GM18870 (cell line): Measurements from ENCODE around the gene TUBGCP5.
"Not testable (repeated sequence)": the region's sequence is repeated elsewhere in the genome, so short reads cannot be mapped to it uniquely, and the experiment has no call there.

Experiments
- ATAC-seq: cut with Tn5 transposase; IDR thresholded peaks from one replicate; pipeline ENCODE4 v1.9.1; 2021; ENCODE audit warnings: moderate library complexity; ENCODE audit not compliant: unreplicated experiment

TUBGCP5 gene

DNA sequence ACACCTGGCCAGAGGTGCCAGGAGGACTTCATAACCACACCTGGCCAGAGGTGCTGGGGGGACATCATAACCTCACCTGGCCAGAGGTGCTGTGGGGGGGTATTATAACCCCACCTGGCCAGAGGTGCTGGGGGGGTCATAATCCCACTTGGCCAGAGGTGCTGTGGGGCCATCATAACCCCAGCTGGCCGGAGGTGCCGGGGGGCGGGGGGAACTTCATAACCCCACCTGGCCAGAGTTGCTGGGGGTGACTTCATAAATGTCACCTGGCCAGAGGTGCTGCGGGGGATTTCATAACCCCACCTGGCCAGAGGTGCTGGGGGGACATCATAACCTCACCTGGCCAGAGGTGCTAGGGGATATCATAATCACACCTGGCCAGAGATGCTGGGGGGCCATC lies 4.2 kb upstream of the TUBGCP5 start:
- not testable (repeated sequence) for ATAC-seq

DNA sequence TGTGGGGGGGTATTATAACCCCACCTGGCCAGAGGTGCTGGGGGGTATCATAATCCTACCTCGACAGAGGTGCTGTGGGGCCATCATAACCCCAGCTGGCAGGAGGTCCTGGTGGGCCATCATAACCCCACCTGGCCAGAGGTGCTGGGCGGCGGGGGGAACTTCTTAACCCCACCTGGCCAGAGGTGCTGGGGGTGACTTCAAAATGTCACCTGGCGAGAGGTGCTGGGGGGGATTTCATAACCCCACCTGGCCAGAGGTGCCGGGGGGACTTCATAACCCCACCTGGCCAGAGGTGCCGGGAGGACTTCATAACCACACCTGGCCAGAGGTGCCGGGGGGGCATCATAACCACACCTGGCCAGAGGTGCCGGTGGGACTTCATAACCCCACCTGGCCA lies 2.4 kb upstream of the TUBGCP5 start:
- not testable (repeated sequence) for ATAC-seq

DNA sequence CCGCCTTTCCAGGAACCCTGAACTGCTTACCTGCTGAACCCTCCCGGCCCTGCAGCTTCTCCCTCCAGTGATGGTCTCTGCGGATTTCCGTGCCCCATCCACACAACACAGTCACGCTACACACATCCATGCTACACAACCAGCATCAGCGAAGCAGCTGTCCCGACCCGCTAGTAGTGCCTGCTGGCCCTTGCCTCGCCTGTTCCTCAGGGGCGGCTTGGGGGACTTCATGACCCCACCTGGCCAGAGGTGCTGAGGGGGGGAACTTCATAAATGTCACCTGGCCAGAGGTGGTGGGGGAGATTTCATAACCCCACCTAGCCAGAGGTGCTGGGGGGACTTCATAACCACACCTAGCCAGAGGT lies 530 bp upstream of the TUBGCP5 start:
- no peak for ATAC-seq

DNA sequence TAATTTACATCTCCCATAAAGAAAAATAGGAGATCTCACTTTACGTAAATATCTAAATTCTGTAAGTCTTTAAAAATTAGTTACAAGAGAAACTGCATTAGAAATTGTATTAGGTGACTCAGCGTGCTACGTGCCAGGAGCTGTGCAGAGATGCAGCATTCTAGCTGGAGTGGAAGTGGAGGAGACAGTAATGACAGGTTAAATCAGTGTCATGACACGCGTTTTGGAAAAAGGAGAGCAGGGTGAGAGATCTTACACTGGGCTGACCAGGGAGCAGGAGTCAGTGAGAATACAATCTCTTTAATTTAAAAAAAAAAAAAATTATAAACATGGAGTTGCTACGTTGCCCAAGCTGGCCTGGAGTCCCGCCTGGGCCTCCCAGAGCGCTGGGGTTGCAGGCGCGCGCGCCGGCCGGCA lies 635 bp downstream of the TUBGCP5 start:
- peak; percentile 26 for ATAC-seq

DNA sequence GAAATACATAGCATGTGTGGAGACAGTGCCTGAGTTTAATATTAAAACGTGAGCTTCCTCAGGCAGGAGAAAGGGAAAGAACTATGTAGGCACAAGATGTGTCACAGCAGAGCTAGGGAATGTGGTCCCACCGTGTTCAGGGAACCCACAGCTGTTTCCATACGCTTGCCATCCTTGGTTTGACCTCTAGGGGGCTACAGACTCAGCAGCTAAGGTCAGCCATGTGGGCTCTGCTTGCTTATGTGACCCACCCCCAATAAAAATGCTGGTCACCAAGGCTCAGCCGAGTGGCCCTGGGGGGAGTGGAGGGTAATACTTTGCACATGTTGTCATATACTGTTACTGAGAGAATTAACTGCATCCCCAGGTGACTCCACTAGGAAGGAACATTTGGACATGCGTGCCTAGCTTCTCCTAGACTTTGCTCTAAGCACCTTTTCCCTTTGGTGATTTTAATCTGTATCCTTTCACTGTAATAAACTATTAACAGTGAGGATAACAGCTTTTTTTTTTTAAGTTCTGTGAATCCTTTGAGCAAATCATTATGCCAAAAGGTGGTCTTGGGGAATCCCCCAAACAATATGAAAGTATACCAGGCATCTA lies 3.3 kb downstream of the TUBGCP5 start:
- no peak for ATAC-seq

DNA sequence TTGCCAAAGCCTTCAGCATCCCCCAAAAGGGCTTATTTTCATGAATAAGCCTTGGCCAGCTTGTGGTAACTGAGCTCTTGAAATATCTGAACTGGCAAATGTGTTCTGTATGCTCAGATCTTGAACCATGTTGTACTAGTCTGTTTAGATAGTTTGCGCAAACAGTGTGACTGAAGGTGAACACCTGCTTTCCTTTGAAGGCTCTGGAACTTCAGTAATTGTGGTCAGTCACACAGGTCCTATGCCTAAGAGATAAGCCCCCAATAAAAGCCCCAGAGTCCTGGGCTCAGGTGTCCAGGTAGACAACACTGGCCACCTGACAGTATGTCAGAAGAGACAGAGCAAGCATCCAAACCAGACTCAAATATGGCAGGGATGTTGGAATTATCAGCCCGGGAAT lies 5.4 kb downstream of the TUBGCP5 start:
- ATAC-seq: no peak

DNA sequence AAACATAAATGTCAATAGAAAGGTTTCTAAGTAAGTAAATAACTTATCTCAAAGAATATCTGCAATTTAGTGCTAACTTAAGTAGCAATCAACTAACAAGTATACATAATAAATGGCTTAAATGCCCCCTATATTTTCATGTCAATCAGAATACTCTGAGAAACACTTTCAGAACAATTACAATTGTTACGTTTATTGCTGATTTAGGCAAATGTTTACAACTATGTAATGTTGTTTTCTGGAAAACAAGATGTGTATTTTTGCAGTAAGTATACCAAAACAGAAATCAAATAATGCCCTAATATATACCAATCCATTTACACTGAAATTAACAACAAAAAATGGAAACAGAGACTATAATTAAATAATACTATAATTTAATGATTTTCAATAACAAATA lies 13.2 kb downstream of the TUBGCP5 start:
- no peak for ATAC-seq

DNA sequence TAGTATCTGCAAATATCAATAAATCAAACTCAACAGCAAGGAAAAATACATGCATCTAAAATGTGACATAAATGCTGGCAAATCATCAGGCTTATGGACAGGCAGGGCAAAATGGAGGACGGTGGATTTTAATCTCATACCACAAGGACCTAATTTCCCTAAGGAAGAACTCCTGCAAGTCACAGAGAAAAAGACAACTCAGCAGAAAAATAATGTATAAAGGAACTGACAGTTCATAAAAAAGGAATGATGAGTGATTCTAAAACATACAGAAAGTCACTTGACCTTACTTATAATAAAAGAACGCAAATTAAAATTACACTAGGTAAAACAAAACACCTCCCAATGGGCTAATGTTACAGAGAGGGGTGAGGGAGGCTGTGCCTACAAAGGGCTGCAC lies 17.2 kb downstream of the TUBGCP5 start:
- no peak for ATAC-seq

DNA sequence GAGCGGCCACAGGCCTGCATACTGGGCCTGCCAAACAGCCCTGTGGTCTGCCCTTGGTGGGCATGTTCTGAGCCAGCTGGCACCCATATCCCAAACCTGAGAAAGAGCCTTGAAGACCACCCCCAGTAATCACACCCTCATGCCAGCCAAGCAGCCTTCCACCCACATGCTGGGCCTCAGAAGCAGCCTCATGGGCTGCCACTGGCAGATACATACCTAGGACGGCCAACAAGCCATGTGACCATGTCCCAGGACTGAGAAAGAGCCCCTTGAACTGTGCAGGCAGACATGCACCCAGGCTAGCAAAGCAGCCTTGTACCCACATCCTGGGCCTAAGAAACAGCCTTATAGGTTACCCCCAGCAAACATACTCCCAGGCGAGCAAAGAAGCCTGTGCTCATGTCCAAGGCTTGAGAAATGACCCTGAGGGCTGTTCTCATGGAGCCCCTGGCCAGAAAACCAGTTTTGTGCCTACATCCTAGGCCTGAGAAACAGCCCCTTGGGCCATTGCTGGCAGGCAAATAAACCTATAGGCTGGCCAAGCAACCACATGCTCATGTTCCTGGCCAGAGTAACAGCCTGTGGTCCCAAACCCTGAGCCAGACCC lies 24.9 kb downstream of the TUBGCP5 start:
- no peak for ATAC-seq

DNA sequence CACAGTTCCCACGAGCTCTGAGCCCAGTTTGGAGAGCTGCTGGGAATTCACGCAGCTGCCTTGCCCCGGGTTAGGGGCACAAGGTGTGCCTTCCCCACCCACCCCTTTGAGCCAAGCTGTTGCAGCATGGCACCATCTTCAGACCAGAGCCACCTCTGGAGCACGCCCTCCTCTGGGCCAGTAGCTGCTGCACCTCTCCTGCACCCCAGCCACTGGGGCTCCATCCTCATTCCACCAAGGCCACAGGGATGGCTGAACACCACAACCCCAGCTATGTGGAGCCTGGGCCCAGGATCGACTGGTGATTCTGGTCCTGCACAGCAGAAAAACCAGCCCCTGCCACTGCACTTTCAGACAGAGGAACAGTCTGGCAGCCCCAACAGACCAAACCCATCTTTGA lies 25.7 kb downstream of the TUBGCP5 start:
- ATAC-seq: no peak

DNA sequence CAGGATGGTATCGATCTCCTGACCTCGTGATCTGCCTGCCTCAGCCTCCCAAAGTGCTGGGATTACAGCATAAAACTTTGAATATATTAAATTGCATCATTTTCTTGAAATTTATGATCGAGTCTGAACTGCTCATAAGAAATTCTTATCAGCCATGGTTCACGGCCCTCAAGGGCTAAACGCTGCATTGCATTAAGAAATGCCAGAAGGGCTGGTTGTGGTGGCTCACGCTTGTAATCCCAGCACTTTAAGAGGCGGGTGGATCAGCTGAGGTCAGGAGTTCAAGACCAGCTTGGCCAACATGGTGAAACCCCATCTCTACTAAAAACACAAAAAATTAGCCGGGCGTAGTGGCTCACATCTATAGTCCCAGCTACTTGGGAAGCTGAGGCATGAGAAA lies 26.8 kb downstream of the TUBGCP5 start:
- ATAC-seq: not testable (repeated sequence)

DNA sequence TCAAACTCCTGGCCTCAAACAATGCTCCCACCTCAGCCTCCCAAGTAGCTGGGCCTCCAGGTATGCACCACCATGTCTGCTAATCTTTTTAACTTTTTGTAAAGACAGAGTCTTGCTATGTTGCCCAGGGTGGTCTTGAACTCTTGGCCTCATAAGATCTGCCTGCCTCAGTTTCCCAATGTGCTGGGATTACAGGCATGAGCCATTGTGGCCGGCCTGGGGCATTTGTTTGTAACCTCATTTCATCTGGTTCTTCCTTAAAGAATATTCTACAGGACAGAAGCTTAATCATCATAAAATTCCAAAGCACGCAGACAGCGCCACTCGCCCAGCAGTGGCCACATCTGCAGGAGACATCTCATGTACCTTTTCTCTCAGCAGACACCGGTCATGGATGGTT lies 35.6 kb downstream of the TUBGCP5 start:
- no peak for ATAC-seq

DNA sequence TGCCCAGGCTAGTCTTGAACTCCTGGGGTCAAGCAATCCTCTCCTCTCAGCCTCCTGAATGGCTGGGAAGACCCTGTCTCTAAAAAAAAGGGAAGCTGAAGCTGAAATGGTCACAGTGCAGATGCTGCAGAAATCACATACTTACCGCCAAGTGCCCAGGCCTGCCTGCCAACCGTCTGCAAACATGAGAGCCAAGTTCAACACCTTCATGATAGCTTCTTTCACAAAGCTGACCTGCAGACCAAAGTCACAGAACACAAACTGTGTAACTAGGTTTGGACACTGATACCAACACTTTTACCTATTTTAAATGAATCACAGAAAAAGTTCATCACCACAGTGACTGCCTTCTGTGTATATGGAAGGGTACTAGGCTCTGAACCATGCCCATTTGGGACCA lies 36.4 kb downstream of the TUBGCP5 start:
- no peak for ATAC-seq

DNA sequence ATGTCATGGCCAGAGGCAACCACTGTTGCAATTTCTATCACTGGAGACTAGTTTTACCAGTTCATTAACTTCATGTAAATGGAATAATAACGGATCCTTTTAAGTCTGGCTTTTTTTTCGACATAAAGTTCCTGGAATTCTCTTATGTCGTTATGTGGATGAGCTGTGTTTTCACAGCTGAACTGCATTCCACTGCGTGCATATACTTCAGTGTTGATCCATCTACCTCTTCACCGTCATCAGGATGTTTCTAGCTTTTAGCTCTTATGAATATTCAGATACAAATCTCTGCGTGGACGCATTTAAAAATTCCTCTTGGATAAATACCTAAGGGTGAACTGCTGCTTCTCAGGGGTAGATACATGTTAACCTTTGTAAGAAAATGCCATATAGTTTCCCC lies 43.6 kb downstream of the TUBGCP5 start:
- ATAC-seq: no peak

DNA sequence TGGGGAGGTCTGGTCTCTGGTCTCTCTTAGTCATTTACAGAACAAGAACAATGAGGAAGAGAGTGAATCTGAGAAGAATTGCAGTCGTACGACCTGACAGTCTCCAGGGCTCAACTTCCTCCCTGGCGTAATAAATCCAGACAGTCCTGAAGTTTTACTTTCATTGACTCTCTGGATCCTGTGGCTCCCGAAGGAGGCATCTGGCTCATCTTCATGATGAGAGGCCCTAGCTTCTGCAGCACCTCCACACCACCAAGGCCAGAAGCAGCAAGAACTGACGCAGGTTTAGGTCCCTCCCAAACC lies 47.4 kb downstream of the TUBGCP5 start:
- ATAC-seq: no peak

DNA sequence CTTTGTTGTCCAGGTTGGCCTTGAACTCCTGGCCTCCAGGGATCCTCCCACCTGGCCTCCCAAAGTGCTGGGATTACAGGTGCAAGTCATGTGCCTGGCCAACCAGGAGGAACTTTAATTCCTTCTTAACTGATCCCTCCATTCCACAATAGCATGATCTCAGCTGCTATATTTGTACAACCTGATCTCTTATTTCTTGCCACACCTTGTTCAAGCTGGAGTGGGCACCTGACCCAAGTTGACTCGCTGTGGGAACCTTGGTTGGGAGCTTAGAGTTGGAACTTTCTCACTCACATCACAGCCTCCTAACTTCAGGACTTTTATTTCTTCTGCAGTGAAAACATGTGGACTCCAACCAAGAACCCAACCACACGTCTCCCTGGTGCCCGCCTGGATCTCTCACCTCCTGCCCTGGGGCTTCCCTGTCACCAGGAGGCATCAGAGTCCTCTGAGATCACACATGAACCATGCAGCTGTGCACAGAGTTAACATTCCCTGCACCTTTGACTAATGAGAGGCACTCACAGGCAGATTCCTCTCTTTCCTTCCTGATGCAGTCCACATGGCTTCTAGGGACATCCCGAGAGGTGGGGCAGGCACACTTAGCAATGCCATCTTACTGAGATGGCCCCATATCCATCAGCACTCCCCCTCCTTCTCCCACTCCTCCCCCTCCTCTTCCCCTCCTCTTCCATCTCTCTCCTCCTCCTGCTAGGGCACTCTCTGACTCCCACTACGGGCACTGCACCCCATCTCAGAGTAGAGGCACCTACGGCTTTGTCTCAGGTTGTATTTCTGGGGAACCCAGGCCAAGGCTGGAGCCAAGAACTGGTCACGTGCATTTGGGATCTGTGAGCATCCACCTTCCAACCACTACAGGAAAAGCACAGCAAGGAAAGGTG lies 49.5 kb downstream of the TUBGCP5 start:
- no peak for ATAC-seq

DNA sequence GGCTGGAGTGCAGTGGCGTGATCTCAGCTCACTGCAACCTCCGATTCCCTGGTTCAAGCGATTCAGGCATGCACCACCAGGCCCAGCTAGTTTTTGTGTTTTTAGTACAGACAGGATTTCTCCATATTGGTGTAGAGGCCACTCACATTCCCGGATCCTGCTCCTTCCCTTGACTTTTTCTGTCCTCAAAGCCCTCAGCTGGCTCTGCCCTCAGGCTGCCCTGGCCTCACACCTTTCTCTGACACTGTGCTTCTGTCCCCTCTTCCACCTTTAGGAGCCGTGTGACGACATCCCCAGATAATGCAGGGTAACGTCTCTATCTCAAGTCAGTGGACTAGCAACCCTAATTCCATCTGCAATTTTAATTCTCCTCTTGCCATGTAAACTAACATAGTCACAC lies 50.6 kb downstream of the TUBGCP5 start:
- ATAC-seq: no peak

DNA sequence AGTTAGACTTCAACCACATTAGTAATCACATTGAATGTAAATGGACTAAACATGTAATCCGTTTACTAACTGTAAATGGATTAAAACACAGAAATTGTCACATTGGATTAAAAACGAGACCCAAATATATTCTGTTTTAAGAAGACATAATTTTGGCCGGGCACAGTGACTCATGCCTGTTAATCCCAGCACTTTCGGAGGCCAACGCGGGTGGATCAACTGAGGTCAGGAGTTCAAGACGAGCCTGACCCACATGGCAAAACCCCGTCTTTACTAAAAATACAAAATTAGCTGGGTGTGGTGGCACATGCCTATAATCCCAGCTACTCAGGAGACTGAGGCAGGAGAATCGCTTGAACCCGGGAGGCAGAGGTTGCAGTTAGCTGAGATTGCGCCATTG lies 57.4 kb downstream of the TUBGCP5 start:
- not testable (repeated sequence) for ATAC-seq

DNA sequence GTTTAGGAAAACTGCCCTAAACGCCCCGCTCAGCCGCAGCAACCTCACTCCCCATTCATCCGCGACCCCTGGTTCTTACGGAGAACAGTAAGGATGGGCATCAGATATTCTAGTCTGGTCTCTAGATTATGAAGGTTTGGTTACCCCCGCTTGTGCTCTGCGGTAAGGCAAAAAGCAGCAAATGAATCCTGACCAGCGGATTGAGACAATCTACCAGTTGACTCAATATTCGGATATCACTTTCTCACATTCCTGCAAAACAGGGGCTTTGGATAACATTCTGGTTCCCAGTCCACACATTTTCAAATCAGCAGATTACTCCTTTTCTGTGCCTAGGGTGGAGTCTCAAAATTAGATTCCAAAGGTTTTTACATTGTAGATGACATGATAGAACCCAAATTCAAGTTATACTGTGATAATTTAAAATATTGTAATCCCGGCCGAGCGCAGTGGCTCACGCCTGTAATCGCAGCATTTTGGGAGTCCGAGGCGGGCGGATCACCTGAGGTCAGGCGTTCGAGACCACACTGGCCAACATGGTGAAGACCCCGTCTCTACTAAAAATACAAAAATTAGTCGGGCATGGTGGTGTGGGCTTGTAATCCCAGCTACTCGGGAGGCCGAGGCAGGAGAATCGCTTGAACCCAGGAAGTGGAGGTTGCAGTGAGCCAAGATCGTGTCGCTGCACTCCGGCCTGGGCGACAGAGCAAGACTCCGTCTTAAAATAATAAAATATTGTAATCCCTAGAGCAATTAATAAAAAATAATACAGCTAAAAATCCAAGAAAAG lies 58.1 kb downstream of the TUBGCP5 start:
- no peak for ATAC-seq

DNA sequence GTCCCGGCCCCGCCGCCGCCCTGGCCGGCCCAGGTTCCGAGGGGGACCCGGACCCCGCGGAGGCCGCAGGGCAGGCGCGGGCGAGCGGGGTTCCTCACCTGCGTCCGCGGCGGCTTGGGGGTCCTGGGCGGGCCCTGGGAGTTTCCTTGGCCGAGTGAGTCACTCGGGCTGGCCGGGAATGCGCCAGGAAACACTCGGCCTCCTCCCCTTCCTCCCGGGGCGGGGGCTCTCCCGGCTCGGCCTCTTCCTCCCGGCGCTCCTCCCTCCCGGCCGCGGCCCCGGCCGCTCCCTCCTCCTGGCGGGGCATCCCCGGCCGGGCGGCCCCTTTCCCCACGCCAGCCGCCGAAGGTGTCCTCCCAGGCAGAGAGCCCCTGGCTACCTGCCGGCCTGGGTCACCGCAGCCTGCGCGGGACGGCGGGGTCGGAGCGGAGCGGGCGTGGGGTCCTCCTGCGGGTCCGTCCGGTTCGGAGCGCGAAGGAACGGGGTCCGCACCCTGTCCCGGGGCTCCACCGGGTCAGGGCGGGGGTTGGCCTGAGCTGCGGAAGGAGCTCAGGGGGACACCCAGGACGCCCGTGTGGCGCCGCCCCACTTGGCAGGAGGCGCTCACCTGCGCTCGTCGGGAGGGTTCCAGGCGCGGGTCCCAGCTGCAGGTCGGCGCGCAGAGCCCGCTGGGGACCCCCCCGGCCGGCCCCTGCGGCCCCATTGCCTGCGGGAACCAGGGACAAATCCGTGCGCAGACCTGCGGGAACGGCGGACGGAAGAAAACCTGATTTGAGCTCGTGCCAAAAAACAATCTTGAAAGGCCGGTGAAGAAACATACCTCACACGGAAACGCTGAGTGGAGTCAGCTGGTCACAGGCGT lies 58.9 kb downstream of the TUBGCP5 start, which contains the start of gene CYFIP1:
Gene CYFIP1, minus strand, starts transcription at position 180 of the 862 bp plus-strand sequence. CDS start 33,083 bp downstream, outside the sequence.
- no peak for ATAC-seq
